HG03064 (cell line): ENCODE data around the gene SLC15A5.

Source experiments
- ATAC-seq: cut with Tn5 transposase; IDR thresholded peaks from one replicate; pipeline ENCODE4 v1.9.1; 2021; ENCODE audit warnings: low read depth; ENCODE audit not compliant: unreplicated experiment

The SLC15A5 gene, protein sequence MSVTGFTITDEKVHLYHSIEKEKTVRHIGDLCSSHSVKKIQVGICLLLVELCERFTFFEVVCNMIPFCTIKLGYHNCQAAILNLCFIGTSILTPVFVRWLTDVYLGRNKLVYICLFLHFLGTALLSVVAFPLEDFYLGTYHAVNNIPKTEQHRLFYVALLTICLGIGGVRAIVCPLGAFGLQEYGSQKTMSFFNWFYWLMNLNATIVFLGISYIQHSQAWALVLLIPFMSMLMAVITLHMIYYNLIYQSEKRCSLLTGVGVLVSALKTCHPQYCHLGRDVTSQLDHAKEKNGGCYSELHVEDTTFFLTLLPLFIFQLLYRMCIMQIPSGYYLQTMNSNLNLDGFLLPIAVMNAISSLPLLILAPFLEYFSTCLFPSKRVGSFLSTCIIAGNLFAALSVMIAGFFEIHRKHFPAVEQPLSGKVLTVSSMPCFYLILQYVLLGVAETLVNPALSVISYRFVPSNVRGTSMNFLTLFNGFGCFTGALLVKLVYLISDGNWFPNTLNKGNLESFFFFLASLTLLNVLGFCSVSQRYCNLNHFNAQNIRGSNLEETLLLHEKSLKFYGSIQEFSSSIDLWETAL

DNA sequence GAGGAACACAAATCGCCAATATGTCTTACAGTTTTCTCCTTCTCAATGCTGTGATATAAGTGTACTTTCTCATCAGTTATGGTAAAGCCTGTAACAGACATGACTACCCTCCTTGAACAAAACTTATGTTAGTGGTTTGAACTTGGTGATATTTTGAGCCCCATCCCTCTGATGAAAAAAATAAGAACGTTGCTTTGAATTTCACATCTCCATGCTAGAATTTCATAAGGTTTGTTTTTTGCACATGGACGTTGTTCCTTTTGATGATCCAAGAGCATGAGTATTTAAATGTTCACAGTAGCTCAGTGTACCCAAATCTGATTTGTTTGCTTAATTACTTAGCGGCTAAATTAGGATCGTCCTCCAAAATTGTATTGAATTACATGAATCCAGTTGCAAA lies at the start of gene SLC15A5:
TSS of gene SLC15A5 (minus strand) at position 101 of the 400 bp plus-strand sequence. CDS start at position 101, 0 bp downstream.
- ATAC-seq = no peak

DNA sequence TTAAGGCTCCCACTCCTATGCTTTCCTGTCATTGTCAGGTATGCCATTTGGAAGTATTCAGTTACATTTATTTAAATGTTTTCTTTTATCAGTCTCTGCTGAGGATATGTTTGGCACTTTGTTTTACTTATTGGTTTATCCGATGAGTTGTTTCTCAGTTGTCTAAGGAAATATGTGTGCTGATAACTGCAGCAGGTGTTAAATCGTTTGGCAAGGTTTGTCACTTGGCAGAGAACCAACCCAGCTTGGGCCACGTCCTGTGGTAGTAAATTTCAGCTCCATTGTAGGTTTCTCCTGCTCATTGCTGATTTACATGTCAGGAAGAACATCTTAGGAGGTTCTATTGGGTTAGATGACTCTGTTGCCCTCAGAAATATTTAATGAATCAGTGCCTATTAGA lies 47.9 kb upstream of the SLC15A5 start:
- ATAC-seq = no peak

DNA sequence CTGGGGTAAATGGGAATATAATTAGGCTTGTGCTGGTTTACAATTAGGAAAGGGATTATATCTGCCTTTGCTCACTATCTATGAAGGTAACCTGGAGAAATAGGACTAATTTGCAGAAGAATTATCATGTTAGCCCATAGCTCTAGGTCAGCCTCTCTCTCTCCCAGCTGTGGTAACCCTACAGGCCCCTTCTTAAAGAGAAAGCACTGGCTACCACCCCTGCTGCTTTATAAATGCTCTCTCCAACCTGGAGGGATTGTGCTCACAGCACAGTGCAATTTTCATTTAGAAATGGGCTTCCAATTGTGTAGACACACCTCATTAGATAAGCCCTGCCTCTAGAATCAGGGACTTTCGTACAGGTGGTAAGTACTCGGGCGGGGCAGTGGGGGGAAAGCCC lies 47.3 kb upstream of the SLC15A5 start:
- no peak for ATAC-seq

DNA sequence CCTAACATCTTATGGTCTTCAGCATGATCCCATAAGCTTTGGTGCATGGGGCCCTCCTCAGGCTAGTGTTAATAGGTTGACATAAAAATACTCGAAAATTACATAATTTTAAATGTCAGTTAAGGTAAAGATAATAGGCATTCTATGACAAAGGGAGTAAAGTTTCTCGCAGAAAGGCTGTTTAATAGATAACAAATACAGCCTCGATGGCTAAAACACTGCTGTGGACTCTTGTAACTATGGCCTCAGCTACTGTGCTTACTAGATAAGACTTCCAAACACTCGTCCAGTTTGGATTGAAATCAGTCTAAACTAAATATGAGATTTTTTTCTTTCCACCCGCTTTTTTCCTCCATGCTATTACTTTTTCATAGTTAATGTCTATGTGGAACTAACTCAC lies 46.8 kb upstream of the SLC15A5 start:
- no peak for ATAC-seq

DNA sequence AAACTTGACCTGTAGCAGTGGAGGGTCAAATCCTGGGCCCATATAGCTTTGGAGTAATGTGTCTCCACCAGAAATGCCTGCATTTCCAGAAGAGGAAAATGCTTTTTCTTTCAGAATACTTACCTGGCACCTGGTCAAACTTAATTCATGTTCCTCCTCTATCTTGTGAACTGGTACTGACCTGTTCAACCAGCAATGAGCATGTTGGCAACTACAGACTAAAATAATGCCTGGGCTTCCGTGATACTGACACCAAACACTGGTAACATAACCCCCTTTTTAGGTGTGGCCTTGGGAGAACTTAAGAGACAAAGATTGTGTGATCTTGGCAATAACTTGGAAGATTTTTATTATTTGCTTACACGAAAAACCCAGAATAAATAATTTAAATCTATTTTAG lies 46.2 kb upstream of the SLC15A5 start:
- ATAC-seq = no peak

DNA sequence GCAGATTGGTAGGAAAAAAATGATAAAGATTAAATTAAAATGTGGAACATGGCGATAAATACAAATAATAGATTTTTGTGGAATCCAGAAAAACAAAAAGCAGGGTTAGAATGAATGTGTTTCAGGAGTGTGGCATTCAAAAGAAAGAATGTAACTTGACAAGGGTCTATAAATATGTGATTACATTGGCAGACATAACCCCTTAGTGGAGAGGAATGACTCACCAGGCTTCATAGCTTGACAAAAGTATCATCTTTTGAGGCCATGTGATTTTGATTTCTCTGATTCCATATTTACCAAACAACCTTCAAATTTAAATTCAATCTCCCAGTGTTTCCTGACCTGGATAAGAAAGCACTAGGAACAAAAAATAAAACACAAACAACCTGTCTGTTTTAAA lies 45.5 kb upstream of the SLC15A5 start:
- no peak for ATAC-seq

DNA sequence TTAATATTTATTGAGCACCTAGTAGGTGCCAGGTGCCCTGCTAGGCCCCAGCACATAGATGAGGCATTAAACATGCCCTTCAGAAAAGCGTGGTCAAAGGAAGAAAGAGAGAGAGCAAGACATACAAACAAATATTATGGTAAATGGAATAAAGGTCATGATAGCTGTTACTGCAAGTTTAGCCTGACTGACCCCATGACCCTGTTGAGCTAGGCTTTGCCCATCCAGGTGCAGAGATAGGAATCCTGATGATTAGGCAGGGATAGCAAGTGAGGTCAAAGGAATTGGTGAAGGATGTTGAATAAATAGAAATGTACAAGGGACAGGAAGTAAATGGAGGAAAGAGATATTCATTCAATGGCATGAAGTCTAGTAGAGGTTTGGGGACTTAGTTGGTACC lies 33.4 kb upstream of the SLC15A5 start:
- ATAC-seq = no peak

DNA sequence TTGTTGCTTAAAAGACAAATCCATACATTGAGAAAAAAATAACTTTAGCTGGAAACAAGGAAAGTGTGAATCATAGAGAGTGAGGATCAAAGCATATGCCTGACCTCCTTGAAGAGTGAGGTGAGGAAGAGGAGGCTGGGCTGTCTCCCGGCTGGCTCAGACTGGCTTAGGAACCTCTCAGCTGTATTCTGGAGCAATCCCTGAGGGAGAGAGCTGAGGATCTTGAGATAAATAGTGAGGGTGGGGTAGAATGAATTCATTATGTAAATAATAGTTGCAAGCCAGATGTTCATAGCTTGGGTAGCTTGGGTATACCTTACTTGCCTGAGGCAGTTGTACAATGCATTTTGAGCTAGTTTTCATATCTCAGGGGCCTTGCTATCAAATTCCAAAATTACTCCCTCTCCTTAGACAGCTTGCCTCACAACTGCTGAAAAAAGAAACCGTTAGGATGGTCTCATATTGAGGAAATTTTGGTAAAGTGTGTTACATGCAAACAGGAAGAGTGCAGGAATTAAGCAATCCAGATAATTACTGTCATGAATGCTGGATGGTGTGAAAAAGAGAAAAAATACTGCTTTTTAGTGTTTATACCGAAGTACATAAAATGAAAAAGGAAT lies 30.5 kb upstream of the SLC15A5 start:
- no peak for ATAC-seq

DNA sequence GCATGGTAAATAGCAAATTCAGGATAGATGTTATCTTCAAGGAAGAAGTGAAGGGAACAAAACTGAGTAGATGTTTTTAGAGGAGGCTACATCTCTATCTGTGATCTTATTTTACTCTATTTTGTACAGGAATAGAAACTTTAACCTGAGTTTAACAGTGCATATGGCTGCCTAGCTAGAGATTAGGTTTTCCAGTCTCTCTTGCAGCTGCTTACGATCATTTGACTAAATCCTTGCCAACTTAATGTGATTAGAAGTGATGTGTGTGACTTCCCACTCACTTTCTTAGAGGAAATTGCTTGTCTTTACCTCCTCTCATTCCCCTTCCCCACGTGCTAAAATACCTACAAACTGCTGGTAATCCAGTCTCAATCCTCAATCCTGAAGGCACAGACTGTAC lies 26.5 kb upstream of the SLC15A5 start:
- ATAC-seq = no peak

DNA sequence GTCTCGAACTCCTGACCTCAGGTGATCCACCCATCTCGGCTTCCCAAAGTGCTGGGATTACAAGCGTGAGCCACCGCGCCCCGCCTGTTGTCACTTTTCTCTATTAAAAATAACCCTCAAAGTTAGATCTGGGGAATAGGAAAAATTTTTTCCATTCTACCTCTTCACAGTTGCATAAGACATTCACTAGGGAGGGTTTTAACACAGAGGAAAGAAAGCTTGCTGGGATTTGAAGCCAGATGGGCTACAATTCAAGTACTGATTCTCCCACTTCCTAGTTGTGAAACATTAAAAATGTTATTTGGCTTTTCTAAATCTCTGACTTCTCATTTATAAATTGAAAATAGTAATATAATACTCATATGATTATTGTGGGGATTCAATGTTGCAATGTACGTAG lies 23.3 kb upstream of the SLC15A5 start:
- no peak for ATAC-seq

DNA sequence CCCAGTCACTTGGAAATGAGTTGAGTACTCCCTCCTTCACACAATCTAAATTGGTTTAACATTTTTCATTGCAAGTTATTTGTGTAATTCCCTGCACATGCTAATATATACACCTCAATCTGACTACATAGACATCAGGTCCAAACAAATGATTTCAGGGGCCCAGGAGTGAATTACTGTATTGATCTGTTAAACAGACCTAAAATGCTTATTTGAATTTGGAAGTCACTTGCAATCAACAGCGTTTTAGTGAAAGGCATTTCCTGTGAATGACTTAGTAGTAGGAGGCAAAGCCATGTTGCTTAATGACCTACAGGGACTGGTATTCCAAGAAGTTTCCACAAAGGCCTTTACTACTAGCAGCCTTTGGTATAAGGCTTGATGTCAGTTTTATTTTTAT lies 22.6 kb upstream of the SLC15A5 start:
- ATAC-seq = no peak

DNA sequence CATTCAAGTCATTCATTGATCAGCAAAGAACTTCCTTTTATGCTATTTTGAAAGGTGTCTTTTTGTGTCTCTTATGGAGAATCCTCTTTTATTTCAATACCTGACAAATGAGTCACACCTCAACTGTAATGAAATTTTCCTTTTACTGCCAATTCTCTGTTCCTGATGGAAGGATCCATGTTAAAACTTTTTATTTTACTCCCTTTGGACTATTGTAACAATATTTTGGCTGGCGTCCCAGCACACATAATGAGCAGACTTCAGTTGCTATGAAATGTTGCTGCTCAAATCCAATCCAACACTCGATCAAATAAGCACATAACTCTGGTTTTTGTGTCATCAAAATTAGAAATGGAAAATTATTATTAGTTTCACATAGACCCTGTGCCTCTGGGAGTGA lies 21.9 kb upstream of the SLC15A5 start:
- no peak for ATAC-seq

DNA sequence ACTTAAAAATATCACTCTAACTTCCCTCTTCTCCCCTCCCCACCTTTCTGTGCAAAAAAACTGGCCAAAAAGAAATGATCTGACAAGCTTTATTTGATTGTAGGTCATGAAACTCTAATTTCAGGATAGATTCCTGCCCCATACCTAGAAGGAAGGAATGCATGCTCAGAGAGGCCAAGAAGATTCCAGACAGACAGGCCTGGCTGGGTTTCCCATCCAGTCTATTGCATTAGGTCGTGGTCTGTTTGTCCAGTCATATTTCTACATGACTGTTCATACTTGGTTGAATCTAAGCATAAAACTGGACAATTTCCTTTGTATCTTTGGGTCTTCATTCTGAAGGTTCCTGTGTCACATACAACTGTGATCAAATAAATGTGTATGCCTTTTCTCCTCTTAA lies 20.0 kb upstream of the SLC15A5 start:
- ATAC-seq = no peak

DNA sequence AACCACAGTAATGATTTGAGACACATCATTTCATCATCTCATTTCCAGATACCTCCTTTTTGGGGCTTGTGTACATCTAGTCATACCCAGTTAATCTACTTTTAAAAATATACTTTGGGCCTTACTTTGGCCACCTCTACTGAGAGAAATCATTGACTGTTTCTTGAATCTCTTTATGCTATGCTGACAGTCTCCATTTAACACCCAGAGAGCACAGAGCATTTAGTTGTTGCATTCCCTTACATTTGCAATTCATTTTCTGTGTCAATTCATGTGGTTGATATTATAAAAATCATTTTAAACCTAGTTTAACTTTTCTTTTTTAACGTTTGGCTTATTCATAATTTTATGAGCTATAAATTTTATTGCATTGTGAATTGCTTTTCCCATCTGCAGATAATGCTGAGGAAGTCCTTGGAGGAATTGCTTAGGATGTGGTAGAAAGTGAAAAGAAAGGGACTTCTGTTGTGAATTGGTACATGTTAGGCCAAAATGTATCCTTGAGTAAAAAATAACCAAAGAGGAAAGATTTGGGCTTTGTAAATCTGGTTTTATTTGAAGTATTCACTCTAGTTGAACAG lies 17.0 kb upstream of the SLC15A5 start:
- ATAC-seq = no peak

DNA sequence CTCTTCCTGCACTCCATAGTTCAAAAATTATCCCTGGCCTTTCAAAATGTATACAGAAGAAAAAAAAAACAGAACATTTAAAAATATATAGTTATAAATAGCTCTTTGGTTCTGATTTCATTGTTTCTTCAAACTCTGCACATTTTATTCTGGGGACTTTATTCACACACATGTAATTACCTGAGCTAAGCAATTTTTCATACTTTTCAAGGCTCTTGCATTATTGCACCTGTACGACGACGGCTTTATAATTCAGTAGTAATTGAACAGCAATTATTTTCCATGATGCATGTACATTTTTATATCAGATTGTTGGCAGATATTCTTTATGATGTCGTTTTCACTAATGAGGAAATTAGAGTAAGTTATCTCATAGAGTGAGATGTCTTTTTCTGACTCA lies 13.5 kb upstream of the SLC15A5 start:
- no peak for ATAC-seq

DNA sequence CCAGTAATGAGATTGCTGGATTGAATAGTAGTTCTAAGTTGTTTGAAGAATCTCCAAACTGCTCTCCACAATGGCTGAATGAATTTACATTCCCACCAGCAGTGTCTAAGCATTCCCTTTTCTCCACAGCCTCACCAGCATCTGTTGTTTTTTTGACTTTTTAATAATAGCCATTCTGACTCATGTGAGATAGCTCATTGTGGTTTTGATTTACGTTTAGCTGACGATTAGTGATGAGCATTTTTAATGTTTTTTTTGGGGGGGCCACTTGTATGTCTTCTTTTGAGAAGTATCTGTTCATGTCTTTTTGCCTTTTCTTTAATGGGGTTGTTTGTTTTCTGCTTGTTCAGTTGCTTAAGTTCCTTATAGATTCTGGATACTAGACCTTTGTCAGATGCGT lies 8.1 kb upstream of the SLC15A5 start:
- no peak for ATAC-seq

DNA sequence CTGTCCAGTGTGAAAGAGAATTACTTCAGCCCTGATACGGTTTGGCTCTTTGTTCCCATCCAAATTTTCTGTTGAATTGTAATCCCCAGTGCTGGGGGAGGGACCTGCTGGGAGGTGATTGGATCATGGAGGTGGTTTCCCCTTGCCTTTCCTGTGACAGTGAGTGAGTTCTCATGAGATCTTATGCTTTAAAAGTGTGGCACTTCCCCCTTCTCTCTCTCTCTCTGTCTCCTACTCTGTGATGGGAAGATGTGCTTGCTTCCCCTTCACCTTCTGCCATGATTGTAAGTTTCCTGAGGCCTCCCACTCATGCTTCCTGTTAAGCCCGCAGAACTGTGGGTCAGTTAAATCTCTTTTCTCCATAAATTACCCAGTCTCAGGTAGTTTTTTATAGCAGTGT lies 5.5 kb upstream of the SLC15A5 start:
- ATAC-seq = no peak

DNA sequence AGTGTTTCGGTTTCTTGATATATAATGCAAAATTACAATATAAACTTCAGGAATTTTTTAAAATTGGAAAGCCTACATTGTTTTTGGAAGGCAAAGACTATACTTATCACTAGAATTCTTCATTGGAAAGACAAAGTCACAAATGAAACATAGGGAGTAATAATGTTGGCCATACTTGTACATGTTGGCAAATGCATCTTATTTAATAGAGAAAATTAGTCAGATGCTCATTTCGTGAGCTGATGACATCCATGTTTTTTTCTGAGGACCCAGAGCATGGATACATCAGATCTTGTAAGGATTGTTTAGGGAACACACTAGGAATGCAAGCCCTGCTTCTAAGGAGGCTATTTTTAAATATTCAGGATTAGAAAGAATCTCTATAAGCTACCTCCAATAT lies 4.6 kb upstream of the SLC15A5 start:
- no peak for ATAC-seq

DNA sequence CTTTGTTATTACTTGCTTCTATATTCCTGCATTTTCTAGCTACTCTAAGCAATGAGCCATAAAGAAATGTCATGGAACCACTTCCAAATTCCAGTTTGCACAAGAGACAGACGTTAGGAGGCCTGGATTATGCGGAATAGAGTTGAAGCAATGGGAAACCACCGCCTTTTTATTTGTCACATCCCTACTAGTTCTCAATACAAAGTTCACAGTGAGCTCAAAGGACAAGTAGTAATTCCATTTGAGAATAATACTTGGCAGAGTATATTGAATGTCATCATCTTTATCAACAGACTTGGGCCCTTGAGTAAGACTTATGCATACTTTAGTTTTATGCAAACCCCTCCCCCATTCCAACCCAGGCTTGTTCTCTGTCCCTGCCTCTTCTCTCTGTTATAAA lies 3.7 kb upstream of the SLC15A5 start:
- no peak for ATAC-seq

DNA sequence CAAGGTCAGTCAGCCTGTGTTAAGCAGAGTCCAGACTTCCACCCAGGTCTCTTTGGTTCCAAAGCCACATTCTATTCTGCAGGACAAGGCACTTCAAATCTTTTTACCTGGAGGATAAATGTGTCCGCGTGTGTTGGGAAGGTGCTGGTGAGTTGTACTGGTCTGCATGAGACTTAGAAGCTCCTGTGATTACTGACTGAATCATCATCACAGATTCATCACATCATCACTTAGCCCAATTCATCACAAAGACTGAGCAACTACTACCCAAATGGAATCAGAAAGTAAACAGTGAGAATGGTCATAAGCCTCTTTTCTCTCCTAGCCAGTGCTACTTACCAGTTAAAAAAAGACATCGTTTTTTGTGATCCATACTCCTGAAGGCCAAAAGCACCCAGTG lies 5.3 kb downstream of the SLC15A5 start:
- ATAC-seq = no peak

DNA sequence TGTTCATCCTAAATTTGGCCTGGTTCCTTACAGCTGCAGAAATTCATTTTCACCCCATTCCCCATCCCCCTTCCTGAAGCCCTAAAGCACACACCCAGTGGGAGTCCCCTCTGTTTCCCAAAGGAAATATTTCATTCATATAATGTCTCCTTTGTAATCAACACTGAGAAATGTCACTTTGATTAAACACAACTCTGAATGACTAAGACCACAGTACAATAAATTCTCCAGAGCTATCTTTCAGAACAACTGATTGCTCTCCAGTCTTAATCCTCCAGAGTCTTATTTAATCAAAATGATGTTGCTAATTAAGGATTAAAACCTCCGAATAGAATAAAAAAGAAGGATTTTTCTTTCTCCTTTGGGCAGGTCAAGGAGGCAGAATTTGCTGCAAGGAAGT lies 6.4 kb downstream of the SLC15A5 start:
- no peak for ATAC-seq

DNA sequence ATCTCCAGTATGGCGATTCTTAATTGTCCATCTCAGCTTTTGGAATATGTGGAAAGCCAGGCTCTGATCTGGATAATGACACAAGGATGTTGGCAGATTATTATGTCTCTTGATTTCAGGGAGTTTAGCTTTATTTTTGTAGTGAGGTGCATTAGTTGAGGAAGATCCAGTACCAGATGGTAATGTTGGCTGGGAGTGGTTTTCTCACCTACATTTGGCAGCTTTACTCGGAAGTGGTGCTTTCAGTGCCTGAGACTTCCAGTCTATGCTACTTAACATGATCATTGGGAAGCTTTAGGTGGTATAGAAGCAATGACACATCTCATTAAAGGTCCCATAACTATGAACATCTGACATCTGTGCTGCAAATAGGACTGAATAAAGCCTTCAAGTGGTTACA lies 7.5 kb downstream of the SLC15A5 start:
- ATAC-seq = no peak
